GM20431 (cell line): Measurements from ENCODE around the gene SEL1L2.

Source experiments
- in situ Hi-C: fragments of 300-500 bp; cut with MseI, MboI; formaldehyde crosslinking; loops from one replicate; pipeline ENCODE4 v1.15.0; 2020; ENCODE audit warnings: low sequenced_read_pairs; ENCODE audit not compliant: unreplicated experiment

The SEL1L2 gene

DNA sequence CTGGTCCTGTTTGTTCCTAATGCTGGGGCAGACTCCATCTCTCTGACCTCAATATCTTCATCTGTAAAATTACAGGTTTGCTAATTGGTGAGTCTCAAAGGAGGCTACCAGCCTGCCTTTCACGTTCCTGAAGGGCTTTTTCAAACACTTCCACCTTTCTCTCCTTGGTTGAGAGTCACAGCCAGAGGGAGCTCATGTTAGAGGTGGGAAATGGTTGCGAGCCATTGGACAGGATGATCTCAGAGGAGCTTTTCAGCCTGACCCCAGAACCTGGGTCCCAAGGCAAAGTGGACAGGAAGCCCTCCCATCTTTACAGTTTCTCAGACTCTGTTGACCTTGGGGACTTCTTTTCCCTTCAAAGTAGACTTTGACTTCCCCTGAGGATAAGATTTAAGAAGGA, 168.0 kb downstream of the SEL1L2 start:
- in situ Hi-C loops, result loop anchor here (10.0 kb wide), 1 partner anchor 232 kb away; no protein-coding TSS in a partner anchor

DNA sequence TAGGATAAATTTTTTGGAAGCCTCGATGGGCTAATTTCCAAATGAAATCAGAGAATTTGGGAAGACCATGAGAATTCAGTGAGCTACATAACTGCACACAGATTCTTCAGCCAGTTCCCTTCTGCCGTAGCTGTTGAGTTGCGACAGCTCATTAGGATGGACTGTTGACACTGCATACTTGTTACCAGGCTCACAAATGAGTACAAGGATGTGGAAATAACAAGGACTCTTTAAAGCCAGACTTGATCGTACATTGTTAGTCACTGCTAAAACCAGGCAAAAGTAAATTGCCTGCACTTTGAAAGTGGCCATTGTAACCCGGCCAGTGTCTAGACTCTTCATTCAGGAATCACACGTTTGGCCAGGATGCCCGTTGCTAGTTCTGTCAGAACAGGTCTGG, 168.5 kb downstream of the SEL1L2 start:
- in situ Hi-C loops, result loop anchor here (10.0 kb wide), 1 partner anchor 233 kb away; no protein-coding TSS in a partner anchor

DNA sequence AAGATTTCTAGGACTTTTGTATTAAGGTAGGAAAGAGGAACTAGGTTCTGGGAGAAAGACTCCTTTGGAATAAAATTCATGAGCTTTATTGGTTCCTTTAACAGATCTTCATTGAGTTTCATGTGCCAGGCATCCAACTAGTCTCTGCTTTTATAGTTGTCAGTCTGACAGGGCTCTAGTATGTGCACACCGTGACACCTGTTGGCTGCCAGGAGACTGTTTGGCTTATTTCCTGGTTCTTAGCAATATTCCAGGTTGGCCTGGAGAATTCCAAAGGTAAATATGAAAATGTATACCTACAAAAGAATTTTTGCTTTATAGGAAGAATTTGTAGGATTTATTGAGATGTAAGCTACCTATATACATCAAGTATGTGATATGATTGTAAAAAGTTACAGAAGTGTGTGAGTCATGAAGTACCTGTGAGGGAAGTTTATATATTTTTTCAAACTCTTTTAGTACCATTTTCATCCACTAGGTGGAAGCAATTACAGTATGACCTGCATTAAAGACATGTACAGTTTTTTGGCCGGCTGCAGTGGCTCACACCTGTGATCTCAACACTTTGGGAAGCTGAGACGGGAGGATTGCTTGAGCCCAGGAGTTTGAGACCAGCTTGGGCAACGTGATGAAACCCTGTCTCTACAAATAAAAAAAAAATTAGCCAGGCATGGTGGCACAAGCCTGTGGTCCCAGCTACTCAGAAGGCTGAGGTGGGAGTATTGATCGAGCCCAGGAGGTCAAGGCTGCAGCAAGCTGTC, 170.3 kb downstream of the SEL1L2 start:
- in situ Hi-C loops, result loop anchor here (10.0 kb wide), 1 partner anchor 235 kb away; no protein-coding TSS in a partner anchor

DNA sequence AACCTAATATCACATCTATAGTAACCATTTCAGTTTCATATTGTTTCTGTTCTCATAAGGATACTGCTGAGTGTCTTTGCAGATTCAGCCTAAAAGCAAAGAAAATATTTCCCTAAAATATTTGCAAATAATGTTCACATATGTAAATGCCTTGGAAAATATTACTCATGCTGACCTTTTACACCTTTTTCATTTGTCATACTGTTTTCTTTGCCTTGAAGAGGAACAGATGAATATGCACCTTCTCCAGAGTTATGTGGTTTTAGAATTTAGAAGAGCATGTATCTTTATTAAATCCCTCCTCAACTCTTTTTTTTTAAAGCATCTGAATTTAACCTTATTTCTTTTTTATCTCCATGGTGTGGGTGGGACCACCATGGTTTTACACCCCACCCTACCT, 173.1 kb downstream of the SEL1L2 start:
- in situ Hi-C loops, result no loop called here

DNA sequence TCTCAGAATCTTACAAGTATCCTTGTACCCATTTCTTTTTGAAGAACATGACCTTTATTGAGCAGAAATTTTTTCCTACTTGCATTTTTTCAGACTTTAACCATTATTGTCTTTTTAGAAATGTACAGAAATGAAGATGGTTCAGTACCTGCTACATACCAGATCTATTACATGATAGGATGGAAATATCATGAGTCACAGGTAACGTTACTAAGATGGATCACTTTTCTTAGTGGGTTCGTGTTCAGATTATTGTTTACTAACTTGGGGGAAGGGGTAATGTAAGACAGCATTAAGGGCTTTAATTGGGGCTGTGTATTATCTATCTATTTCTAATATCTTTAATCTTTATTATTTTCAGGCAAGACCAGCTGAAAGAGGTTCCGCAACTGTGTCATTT, 173.7 kb downstream of the SEL1L2 start:
- in situ Hi-C loops, result no loop called here

DNA sequence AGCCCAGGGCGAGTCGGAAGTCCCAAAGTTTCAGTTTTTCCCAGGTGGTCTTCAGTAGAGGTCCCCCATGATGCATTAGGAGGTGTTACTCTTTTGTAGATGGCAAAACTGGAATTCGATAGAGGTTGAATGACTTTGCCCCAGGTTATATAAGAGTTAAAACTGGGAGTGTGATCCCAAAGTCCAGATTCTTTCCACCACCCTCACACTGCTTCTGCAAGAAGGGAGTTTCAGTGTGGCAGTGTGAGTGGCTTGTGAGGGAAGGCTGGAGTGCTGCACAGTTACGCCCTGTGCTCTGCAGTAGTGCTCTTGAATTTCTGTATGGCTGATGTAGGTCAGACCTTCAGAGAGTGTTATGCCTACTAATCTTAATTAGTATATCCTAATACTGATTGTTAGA, 175.7 kb downstream of the SEL1L2 start:
- in situ Hi-C loops, result no loop called here

DNA sequence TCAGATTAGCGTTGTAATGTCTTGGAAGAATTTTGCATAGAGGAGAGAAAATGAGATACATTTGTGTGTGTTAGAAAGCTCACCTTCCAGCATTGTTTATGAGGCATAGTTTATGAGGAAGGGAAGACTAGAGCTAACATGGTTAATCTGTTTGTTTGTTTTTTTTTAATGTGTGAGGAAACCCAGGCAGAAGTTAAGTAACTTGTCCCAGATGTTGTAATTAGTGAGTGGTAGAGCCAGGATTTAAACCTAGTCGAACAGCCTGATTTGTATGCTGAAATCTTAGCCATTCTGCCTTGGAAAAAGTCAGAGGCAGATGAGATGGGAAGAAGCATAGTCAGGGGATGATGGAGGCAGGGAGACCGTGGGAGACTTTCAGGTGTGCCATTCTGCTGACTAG, 176.5 kb downstream of the SEL1L2 start:
- in situ Hi-C loops, result no loop called here

DNA sequence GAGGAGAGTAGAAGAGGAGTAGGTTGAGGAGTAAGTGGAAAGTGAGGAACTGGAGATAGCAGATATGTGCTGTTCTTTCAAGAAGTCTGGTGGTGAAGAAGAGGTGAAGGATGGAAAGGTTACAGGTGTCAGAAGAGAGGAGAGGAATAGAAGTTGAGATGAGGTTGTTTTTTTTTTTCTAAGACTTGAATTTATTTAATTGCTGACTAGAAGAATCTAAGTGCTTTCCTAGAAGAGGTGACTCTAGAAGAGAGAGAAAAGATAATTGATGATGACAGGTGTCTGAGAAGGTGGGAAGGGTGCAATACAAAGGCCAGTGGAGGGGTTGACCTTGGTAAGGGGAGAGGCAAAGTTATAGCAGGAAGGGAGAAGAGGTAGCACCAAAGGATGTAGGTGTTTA, 180.0 kb downstream of the SEL1L2 start:
- in situ Hi-C loops, result no loop called here

DNA sequence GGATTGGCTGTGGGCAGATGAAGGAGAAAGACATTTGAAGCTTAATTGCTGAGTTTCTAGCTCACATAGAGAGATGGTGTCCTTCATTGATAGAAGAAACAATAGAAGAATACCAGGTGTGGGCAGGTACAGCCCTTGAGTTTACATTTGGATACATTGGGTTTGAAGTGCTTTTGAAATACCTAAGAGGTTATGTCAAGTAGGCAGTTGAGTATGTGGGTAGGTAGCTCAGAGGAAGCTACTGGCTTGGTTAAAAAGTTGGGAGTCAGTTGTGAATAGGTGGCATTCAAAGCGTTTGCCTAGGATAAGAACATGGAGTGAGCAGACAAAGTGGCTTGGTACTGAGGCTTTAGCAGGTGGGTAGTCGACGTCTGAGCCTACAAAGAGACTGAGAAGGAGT, 180.6 kb downstream of the SEL1L2 start:
- in situ Hi-C loops, result no loop called here

DNA sequence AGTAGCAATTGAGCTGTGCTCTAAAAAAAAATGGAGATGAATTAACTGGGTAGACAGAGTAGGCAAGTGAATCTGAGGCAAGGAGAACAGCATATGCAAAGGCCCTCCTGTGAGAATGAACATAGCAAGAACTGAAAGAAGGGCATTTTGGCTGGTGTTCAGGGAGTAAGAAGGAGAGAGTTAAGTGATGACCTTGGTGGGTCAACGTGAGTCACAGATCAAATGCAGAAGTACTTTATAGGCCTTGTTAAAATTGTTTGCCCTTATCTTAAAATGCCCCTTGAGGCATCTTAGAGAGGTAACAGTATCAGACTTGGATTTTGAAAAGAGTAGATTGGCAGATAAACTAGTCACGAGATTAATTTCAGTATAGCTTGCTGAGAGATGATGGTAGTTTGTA, 181.0 kb downstream of the SEL1L2 start:
- in situ Hi-C loops, result no loop called here

DNA sequence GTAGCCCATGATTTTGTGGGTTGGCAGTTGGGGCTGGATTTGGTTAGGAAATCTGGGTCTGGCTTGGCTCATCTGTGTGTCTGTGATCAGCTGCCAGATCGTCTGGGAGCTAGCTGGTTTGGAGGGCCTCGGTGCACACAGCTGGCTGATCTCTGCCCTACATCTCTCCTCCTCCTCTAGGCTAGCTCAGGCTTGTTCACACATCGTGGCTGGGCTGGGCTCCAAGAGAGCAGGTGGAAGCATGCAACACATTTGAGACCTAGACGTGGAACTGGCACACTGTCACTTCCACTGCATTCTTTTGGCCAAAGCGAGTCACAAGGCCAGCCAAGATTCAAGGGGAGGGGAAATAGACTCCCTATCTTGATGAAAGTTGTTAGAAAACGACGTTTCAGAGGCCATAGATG, 189.7 kb downstream of the SEL1L2 start:
- in situ Hi-C loops, result no loop called here

DNA sequence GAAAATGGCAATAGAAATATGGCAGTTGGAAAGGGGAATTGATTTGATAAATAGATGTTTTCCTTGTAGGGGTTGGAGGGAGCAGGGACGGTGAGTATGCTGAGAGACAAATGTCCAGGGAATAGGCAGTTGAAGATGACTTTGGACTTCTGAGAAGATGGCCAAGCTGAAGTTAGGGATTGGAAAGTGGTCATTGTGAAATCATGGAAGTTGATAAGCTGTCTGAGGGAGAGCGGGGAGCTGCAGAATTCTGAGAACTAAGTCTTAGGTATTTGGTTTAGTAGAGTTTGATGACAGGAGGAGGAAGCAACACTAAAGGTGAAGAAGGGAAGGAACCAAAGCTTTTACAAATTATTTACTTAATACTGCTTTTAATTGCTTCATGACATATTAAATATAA, 190.4 kb downstream of the SEL1L2 start:
- in situ Hi-C loops, result no loop called here
